ENCODE measurements around the gene PLA2G4E. TPM values are rescaled to one million over a fixed set of nuclear protein-coding genes. Genes with fewer than 3 reads are reported as not detected.

Gene PLA2G4E, protein sequence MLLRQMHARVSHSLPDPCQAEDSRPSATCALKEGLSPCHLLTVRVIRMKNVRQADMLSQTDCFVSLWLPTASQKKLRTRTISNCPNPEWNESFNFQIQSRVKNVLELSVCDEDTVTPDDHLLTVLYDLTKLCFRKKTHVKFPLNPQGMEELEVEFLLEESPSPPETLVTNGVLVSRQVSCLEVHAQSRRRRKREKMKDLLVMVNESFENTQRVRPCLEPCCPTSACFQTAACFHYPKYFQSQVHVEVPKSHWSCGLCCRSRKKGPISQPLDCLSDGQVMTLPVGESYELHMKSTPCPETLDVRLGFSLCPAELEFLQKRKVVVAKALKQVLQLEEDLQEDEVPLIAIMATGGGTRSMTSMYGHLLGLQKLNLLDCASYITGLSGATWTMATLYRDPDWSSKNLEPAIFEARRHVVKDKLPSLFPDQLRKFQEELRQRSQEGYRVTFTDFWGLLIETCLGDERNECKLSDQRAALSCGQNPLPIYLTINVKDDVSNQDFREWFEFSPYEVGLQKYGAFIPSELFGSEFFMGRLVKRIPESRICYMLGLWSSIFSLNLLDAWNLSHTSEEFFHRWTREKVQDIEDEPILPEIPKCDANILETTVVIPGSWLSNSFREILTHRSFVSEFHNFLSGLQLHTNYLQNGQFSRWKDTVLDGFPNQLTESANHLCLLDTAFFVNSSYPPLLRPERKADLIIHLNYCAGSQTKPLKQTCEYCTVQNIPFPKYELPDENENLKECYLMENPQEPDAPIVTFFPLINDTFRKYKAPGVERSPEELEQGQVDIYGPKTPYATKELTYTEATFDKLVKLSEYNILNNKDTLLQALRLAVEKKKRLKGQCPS
- total RNA-seq (2021; ENCODE audit: unreplicated experiment) (not detected), Bru-seq, nascent RNA (percentile 1 among the genes with signal in this experiment), BruChase-seq, experiment 1, labeled RNA remaining after a 2-hour chase (percentile 1 among the genes with signal in this experiment), BruChase-seq, experiment 2, labeled RNA remaining after a 6-hour chase (percentile 3 among the genes with signal in this experiment)
- polyA plus RNA-seq (2012; ENCODE audit: insufficient read length) = not detected
- long read RNA-seq = 0 reads

- ChIA-PET POLR2A (no interaction called here), CTCF (no interaction called here)
- DNase-seq (ENCODE audit: low read depth, low spot score) (no peak), ATAC-seq (no peak)
- no peaks in the 10 kb centered on the region for H3K27me3 ChIP-seq (ENCODE audit: control insufficient read depth, insufficient read depth, low read length)
- H3K4me3 ChIP-seq (ENCODE audit: low read depth in 2 of 2, low read length in 2 of 2) = no peak within 1 kb of the TSS
- H3K9me3 ChIP-seq (ENCODE audit: control insufficient read depth, insufficient read depth, low read depth, low read length) = peaks cover 5% of the 10 kb centered on the region; the same call in 1 of the 2 replicates
- no peaks in the 10 kb centered on the region for H3K4me1 ChIP-seq (ENCODE audit: control insufficient read depth, insufficient read depth, low read length)
- in situ Hi-C loops (cut with HindIII; ENCODE audit: low pct_unique_long_range_greater_than_20kb, low sequenced_read_pairs) = no loop called here
- no peak within 1 kb of the TSS for H3K27ac ChIP-seq (ENCODE audit: low read length)
- intact Hi-C loops (cut with micrococcal nuclease; ENCODE audit: unreplicated experiment) = no loop called here
- BruUV-seq (replicated peaks) = no TSS peak
- H3K36me3 ChIP-seq (ENCODE audit: control insufficient read depth, insufficient read depth, low read length) = no peaks in the 10 kb centered on the region
- TF ChIP-seq TCF7L2 (IDR thresholded peaks at IDR 0.05; ENCODE audit: low read depth, low read length) (no peak), SIN3A (IDR thresholded peaks at IDR 0.05; ENCODE audit: borderline replicate concordance, insufficient read depth, low read depth, low read length) (no peak), REST (IDR thresholded peaks at IDR 0.05; ENCODE audit: insufficient read depth in 1 of 2, low read depth in 2 of 2, low read length in 1 of 2) (no peak), POLR2AphosphoS5 (IDR thresholded peaks at IDR 0.05; ENCODE audit: low read depth, low read length) (no peak)
These were observed at the start of gene PLA2G4E for GRCh38 chr15:42020713-42021273. PLA2G4E (minus strand) TSS chr15:42021042; CDS start chr15:42021030, 12 bp downstream.

DNA sequence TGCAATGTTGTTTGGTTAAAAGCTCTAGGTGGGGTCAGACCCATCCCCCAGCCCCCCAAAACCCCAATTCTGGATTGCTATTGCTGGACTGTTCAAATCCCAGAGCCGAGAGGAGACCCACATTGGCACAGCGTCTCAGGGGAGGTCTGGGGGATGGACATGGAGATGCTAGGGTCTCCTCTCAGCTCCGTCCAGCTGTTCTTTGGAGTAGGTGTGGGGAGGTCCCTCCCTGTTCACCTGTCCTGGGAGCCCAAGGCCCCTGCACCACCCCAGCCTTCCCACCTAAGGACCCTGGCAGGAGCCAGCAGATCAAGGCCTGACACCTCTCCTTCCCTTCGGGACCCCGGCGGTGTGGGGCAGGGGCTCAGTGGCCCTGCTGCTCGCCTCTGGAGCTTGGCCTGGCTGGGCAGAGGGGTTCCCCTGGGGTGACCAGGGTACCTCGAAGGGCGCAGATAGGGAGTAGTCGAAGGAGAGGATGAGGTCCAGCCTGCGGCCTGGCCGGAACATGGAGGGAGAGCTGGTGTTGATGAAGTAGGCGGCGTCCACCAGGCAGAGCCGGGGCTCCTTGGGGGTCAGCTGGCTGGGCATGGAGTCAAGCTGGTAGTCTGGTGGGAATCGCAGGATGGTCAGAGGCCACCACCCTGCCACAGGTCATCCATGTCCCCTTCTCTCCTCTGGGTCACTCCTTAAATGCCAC lies 49.6 kb upstream of the PLA2G4E start:
- BruUV-seq (replicated peaks) = no TSS peak
- H3K4me3 ChIP-seq (ENCODE audit: low read depth in 2 of 2, low read length in 2 of 2) = no peak overlapping the region
- ATAC-seq (no peak), DNase-seq (ENCODE audit: low read depth, low spot score) (no peak)
- H3K4me1 ChIP-seq (ENCODE audit: control insufficient read depth, insufficient read depth, low read length) = no peaks in the 10 kb centered on the region
- H3K36me3 ChIP-seq (ENCODE audit: control insufficient read depth, insufficient read depth, low read length) = no peaks in the 10 kb centered on the region
- CTCF ChIA-PET = no interaction called here
- in situ Hi-C loops (cut with HindIII; ENCODE audit: low pct_unique_long_range_greater_than_20kb, low sequenced_read_pairs) (no loop called here), intact Hi-C loops (cut with micrococcal nuclease; ENCODE audit: unreplicated experiment) (no loop called here)
- no peak overlapping the region for H3K27ac ChIP-seq (ENCODE audit: low read length)
- H3K9me3 ChIP-seq (ENCODE audit: control insufficient read depth, insufficient read depth, low read depth, low read length) = no peaks in the 10 kb centered on the region
- no peak for TF ChIP-seq POLR2AphosphoS5 (IDR thresholded peaks at IDR 0.05; ENCODE audit: low read depth, low read length)
- POLR2A ChIA-PET = no interaction called here
- peaks cover 3% of the 10 kb centered on the region; the same call in 1 of the 2 replicates for H3K27me3 ChIP-seq (ENCODE audit: control insufficient read depth, insufficient read depth, low read length)
